Stomach (tissue), 9 donors: ENCODE data around the gene FDX1. TPM values are rescaled to one million over a fixed set of nuclear protein-coding genes. Genes with fewer than 3 reads are reported as not detected.

Source experiments
- DNase-seq, 2 donors: peaks; one replicate each; pipeline versions ENCODE4 v3.0.0 to v3.0.0-alpha.2; 2013 to 2019
- H3K27ac ChIP-seq, 5 donors: fragments of 200-600 bp in 4 of 5; sonication (generic) in 4 of 5; one replicate each; pipeline ENCODE4 v1.5.1; 2013 to 2019; ENCODE audit warnings: mild to moderate bottlenecking in 1 of 5, moderate library complexity in 1 of 5
- H3K27me3 ChIP-seq, 3 donors: fragments of 200-600 bp; sonication (generic); one replicate each; pipeline ENCODE4 v1.5.1; 2017 to 2019; ENCODE audit warnings: mixed run types in 1 of 3
- H3K36me3 ChIP-seq, 4 donors: fragments of 200-600 bp; sonication (generic); 1 replicate in 3 of 4; 2 replicates in 1 of 4; pipeline ENCODE4 v1.5.1; 2016 to 2019
- H3K4me1 ChIP-seq, 4 donors: fragments of 200-600 bp; sonication (generic); one replicate each; pipeline ENCODE4 v1.5.1; 2016 to 2019
- H3K4me3 ChIP-seq, 4 donors: fragments of 200-600 bp; sonication (generic) in 3 of 4; one replicate each; pipeline ENCODE4 v1.5.1; 2016 to 2019; ENCODE audit warnings: mild to moderate bottlenecking in 1 of 4
- H3K9me3 ChIP-seq, 4 donors: fragments of 200-600 bp; sonication (generic); one replicate each; pipeline ENCODE4 v1.5.1; 2016 to 2019
- CTCF ChIP-seq, 7 experiments: fragments of 450-650 bp in 4 of 7; fragments of 200-600 bp in 3 of 7; sonication (generic) in 3 of 7; IDR thresholded peaks; one replicate each; pipeline ENCODE4 v1.5.1; 2016 to 2019; ENCODE audit warnings: antibody characterized with exemption in 7 of 7, control low read depth in 2 of 7, mild to moderate bottlenecking in 1 of 7
- EP300 ChIP-seq: sonication (generic); formaldehyde crosslinking; IDR thresholded peaks from one replicate; pipeline ENCODE4 v1.6.1; 2017; ENCODE audit warnings: antibody characterized with exemption
- POLR2A ChIP-seq, 4 donors: fragments of 450-650 bp; IDR thresholded peaks; one replicate each; pipeline ENCODE4 v1.6.1; 2016; ENCODE audit warnings: antibody characterized with exemption in 4 of 4, control low read depth in 2 of 4, mild to moderate bottlenecking in 1 of 4, moderate library complexity in 1 of 4
- POLR2AphosphoS5 ChIP-seq, 3 donors: sonication (generic); formaldehyde crosslinking; IDR thresholded peaks; one replicate each; pipeline ENCODE4 v1.6.1; 2016; ENCODE audit warnings: antibody characterized with exemption in 3 of 3
- WGBS, 5 donors: extraction: QIAGEN DNeasy Blood & Tissue Kit in 3 of 5; methylation state at CpG; one replicate each; pipeline versions ENCODE4 v1.1.5 to v1.1.7; 2013 to 2018; 5-methylcytosine and 5-hydroxymethylcytosine counted together
- intact Hi-C: fragments of 100-400 bp; cut with DNase I; formaldehyde crosslinking; loops from one replicate; pipeline ENCODE4 v1.15.1; 2023; ENCODE audit warnings: low total_unique reads
- polyA plus RNA-seq, 3 donors: library from polyadenylated mRNA; stranded (reverse); fragments of 200-250 nt; gene quantifications; one replicate each; pipeline ENCODE4 v1.2.3, GENCODE V29; 2013
- total RNA-seq, 5 donors: library from RNA; depleted of rRNA; stranded (reverse); fragments of >200 nt; gene quantifications; one replicate each; pipeline versions ENCODE4 v1.1.0 to v1.2.3, GENCODE V29; 2014 to 2016
- donor health status: healthy with polysubstance abuse.
- donor health status: Bipolar disorder and iron deficiency.
- donor health status: healthy.

The FDX1 gene
- total and polyA plus RNA-seq, 8 donors = 0.58 to 78.8 (median 22.8) TPM

- H3K4me1 ChIP-seq = peaks cover 0 to 1% (median 0%) of the 10 kb centered on the region in 4 donors
- no peak for DNase-seq
- H3K27me3 ChIP-seq = no peaks in the 10 kb centered on the region
- TF ChIP-seq CTCF (IDR thresholded peaks at IDR 0.05) = no peak
- no peak for TF ChIP-seq EP300
- no peak for TF ChIP-seq POLR2AphosphoS5 (IDR thresholded peaks at IDR 0.05)
- no peak for TF ChIP-seq POLR2A (IDR thresholded peaks at IDR 0.05)
- intact Hi-C loops = loop anchor here (10.0 kb wide), 1 partner anchor 750 kb away; no protein-coding TSS in a partner anchor
- 91 to 100% (median 100%) methylated on average over 1 of the region's 1 CpG for WGBS, 5 donors
- peaks cover 0 to 4% (median 0%) of the 10 kb centered on the region in 4 donors for H3K36me3 ChIP-seq
- no peak overlapping the region for H3K4me3 ChIP-seq
- no peak overlapping the region for H3K27ac ChIP-seq
- H3K9me3 ChIP-seq = no peaks in the 10 kb centered on the region
These were observed 44.8 kb downstream of the FDX1 start for GRCh38 chr11:110474578-110474977.

GRCh38 chr11:110475671-110476070 lies 45.9 kb downstream of the FDX1 start:
- no peak overlapping the region for H3K27ac ChIP-seq
- intact Hi-C loops = loop anchor here (10.0 kb wide), 1 partner anchor 749 kb away; no protein-coding TSS in a partner anchor
- H3K4me1 ChIP-seq = peaks cover 0 to 6% (median 0%) of the 10 kb centered on the region in 4 donors
- H3K36me3 ChIP-seq = peaks cover 0 to 4% (median 0%) of the 10 kb centered on the region in 4 donors
- H3K27me3 ChIP-seq = no peaks in the 10 kb centered on the region
- WGBS, 5 donors = 83 to 97% (median 91%) methylated on average over 1 of the region's 1 CpG
- DNase-seq = peak in 1 of 2 donors; percentile 25
- no peak overlapping the region for H3K4me3 ChIP-seq
- no peaks in the 10 kb centered on the region for H3K9me3 ChIP-seq
- TF ChIP-seq EP300 (no peak), POLR2A (IDR thresholded peaks at IDR 0.05) (no peak), POLR2AphosphoS5 (IDR thresholded peaks at IDR 0.05) (no peak), CTCF (IDR thresholded peaks at IDR 0.05) (no peak)

GRCh38 chr11:110478410-110478809 lies 48.7 kb downstream of the FDX1 start:
- DNase-seq = no peak
- H3K27me3 ChIP-seq = no peaks in the 10 kb centered on the region
- no peak overlapping the region for H3K27ac ChIP-seq
- H3K4me3 ChIP-seq = no peak overlapping the region
- no peak for TF ChIP-seq POLR2A (IDR thresholded peaks at IDR 0.05)
- H3K36me3 ChIP-seq = no peaks in the 10 kb centered on the region
- H3K9me3 ChIP-seq = no peaks in the 10 kb centered on the region
- peaks cover 0 to 6% (median 0%) of the 10 kb centered on the region in 4 donors for H3K4me1 ChIP-seq
- intact Hi-C loops = loop anchor here (10.0 kb wide), 1 partner anchor 746 kb away; no protein-coding TSS in a partner anchor
- 67 to 83% (median 70%) methylated on average over 12 of the region's 12 CpGs for WGBS, 5 donors

GRCh38 chr11:110479108-110480101 lies 49.7 kb downstream of the FDX1 start:
- Histone ChIP-seq H3K4me1 (peaks cover 0 to 6% (median 0%) of the 10 kb centered on the region in 4 donors), H3K27ac (peak overlapping the region in 1 of 5 donors; percentile 20), H3K4me3 (no peak overlapping the region), H3K36me3 (no peaks in the 10 kb centered on the region), H3K27me3 (no peaks in the 10 kb centered on the region), H3K9me3 (no peaks in the 10 kb centered on the region)
- intact Hi-C loops = loop anchor here (10.0 kb wide), 1 partner anchor 745 kb away; no protein-coding TSS in a partner anchor
- WGBS, 5 donors = 62 to 67% (median 66%) methylated on average over 5 of the region's 5 CpGs
- DNase-seq = peak in 1 of 2 donors; percentile 47
- TF ChIP-seq POLR2AphosphoS5 (IDR thresholded peaks at IDR 0.05) = no peak
- TF ChIP-seq EP300 = no peak
- no peak for TF ChIP-seq CTCF (IDR thresholded peaks at IDR 0.05)
- no peak for TF ChIP-seq POLR2A (IDR thresholded peaks at IDR 0.05)
